HG03135 (cell line): ENCODE data around the gene KRTAP9-6.
"Not testable (repeated sequence)": the region's sequence is repeated elsewhere in the genome, so short reads cannot be mapped to it uniquely, and the experiment has no call there.

Source experiments
- ATAC-seq: cut with Tn5 transposase; IDR thresholded peaks from one replicate; pipeline ENCODE4 v1.9.1; 2021; ENCODE audit warnings: mild to moderate bottlenecking, moderate library complexity; ENCODE audit not compliant: unreplicated experiment

The KRTAP9-6 gene

GRCh38 chr17:41265078-41265477 lies at the start of gene KRTAP9-6:
KRTAP9-6 (plus strand) TSS chr17:41265378; CDS start chr17:41265378, 0 bp downstream.
- no peak for ATAC-seq

DNA sequence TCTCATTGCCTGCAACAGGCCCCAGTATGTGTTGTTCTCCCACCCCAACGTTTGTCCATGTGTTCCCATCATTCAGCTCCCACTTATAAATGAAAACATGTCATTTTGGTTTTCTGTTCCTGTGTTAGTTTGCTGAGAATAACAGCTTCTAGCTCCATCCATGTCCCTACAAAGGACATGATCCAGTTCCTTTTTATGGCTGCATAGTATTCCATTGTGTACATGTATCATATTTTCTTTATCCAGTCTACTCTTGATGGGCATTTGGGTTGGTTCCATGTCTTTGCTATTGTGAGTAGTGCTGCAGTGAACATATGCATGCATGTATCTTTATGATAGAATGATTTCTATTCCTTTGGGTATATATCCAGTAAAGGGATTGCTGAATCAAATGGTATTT lies 49.5 kb upstream of the KRTAP9-6 start:
- ATAC-seq, result no peak

- ATAC-seq, result no peak
These were observed 41.4 kb upstream of the KRTAP9-6 start for GRCh38 chr17:41223821-41224220.

DNA sequence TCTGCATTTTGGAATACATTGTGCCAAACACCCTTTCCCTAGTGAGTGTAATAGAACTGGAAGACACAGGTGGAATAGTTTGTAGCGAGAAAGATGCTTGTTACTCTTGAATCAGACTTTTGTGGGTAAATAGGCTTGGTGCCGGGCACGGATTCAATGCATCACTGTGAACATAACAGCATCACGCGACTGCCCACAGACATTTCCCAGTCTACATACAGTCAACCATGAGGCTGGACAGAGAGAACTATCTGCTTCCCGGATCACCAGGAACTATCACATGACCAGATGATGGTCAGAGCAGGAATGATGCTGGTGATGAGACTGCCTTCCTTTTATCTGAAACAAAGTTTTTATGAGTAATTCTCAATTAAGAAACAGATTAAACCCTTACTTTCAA lies 39.1 kb upstream of the KRTAP9-6 start:
- no peak for ATAC-seq

DNA sequence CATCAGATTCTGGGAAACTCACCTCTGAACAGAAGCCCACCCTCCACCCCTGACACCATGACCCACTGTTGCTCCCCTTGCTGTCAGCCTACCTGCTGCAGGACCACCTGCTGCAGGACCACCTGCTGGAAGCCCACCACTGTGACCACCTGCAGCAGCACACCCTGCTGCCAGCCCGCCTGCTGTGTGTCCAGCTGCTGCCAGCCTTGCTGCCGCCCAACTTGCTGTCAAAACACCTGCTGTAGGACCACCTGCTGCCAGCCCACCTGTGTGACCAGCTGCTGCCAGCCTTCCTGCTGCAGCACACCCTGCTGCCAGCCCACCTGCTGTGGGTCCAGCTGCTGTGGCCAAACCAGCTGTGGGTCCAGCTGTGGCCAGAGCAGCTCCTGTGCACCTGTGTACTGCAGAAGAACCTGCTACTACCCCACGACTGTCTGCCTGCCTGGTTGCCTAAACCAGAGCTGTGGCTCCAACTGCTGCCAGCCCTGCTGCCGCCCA lies 38.5 kb upstream of the KRTAP9-6 start, which contains the start of gene KRTAP9-2:
Gene KRTAP9-2, plus strand, starts transcription at position 51 of the 498 bp plus-strand sequence. Its CDS starts 7 bp downstream, at position 58.
- not testable (repeated sequence) for ATAC-seq

GRCh38 chr17:41230094-41230493 lies 35.1 kb upstream of the KRTAP9-6 start:
- ATAC-seq, result no peak

GRCh38 chr17:41231731-41232130 lies 33.4 kb upstream of the KRTAP9-6 start:
- no peak for ATAC-seq

- not testable (repeated sequence) for ATAC-seq
These were observed 32.6 kb upstream of the KRTAP9-6 start, which contains the start of gene KRTAP9-3 for GRCh38 chr17:41232399-41233105. KRTAP9-3 (plus strand) TSS chr17:41232449; CDS start chr17:41232502, 53 bp downstream.

DNA sequence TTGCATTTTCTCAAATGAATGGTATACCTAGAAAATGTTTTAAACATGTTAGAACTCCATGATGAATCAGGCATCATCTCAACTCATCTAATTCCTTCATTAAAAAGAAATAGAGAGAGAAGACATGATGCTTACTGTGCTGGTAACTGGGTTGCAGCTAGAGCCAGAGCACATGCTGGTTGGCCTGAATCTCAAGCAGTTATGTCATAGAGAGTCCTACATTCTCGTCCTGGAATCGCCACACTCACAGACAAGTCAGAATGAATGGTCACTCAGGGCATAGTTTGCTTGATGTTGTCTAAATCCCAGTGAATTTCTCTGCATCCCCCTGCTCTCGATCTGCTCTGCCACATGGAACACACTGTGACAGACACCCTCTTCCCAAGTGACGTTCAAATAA lies 28.1 kb upstream of the KRTAP9-6 start:
- not testable (repeated sequence) for ATAC-seq

- ATAC-seq, result not testable (repeated sequence)
These were observed 27.2 kb upstream of the KRTAP9-6 start, which contains the start of gene KRTAP9-8 for GRCh38 chr17:41237949-41238437. KRTAP9-8 (plus strand) TSS chr17:41237999; CDS start chr17:41238052, 53 bp downstream.

- not testable (repeated sequence) for ATAC-seq
These were observed 18.0 kb upstream of the KRTAP9-6 start for GRCh38 chr17:41246995-41247787.

GRCh38 chr17:41249637-41250240 lies 15.4 kb upstream of the KRTAP9-6 start, which contains the start of gene KRTAP9-4:
KRTAP9-4 (plus strand) TSS chr17:41249687; CDS start chr17:41249721, 34 bp downstream.
- ATAC-seq, result not testable (repeated sequence)

- ATAC-seq, result no peak
These were observed 13.9 kb upstream of the KRTAP9-6 start for GRCh38 chr17:41251261-41251660.

DNA sequence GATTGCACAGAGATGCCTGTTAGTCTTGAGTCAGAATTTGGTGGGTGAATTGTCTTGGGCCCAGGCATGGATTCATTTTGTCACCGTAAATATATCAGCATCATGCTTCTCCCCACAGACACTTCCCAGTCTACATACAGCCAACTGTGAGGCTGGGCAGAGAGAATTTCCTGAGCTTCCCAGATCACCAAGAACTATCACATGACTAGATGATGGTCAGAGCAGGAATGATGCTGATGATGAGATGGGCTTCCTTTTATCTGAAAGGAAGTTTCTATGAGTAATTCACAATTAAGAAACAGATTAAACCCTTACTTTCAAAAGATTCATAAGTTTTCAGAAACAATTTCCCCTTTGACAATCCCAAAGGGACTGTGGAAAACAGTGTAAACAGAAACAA lies 10.3 kb upstream of the KRTAP9-6 start:
- no peak for ATAC-seq

- ATAC-seq, result not testable (repeated sequence)
These were observed 9.5 kb upstream of the KRTAP9-6 start, which contains the start of gene KRTAP9-9 for GRCh38 chr17:41255381-41256290. KRTAP9-9 (plus strand) TSS chr17:41255384.

- ATAC-seq, result no peak
These were observed 8.9 kb upstream of the KRTAP9-6 start for GRCh38 chr17:41256291-41256685.

DNA sequence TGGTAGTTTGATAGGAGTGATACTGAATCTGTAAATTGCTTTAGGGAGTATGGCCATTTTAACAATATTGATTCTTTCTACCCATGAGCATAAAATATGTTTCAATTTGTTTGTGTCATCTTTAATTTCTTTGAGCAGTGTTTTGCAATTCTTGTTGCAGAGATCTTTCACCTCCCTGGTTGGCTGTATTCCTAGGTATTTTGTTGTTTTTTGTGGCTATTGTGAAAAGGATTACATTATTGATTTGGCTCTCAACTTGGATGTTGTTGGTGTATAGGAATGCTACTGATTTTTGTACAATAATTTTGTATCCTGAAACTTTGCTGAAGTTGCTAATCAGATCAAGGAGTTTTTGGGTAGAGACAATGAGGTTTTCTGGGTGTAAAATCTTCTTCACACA lies 6.8 kb upstream of the KRTAP9-6 start:
- no peak for ATAC-seq

GRCh38 chr17:41263212-41263611 lies 2.0 kb upstream of the KRTAP9-6 start:
- no peak for ATAC-seq

- ATAC-seq, result no peak
These were observed 579 bp upstream of the KRTAP9-6 start for GRCh38 chr17:41264599-41264998.

- ATAC-seq, result no peak
These were observed 2.5 kb downstream of the KRTAP9-6 start for GRCh38 chr17:41267711-41268110.
